Measurements from ENCODE around the gene DNER.

DNER gene

DNA sequence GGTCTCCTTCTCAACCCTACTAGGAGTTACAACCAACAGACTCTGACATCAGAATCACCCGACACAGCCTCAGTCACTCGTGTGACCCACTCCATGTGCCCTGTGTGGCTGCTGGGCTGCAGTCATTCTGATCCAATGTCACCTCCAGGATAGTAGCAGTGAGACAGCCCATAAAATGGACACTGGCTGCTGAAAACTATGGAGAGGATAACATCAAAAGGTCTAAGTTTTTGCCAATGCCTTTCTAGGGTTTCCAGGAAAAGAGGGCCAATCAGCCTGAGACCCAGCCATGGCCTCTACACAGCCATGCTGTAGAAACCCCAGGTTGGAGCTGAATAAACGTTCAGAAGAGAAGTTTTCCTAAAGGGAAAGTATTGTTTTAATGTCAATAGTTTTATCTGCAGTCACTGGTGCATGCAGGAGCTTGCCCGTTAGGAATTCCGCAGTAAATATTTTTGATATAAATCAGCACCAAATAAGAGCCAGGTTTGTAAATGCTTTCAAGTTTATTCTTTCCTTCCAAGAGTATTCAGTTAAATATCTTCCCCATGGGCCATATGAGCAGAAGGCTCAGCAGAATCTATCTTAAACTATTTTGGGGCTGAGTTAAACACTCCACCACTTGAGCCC lies 351.1 kb downstream of the DNER start:
- Histone ChIP-seq H3K4me3 (ENCODE audit: insufficient read length, low read depth) (no peak overlapping the region), H3K27me3 (ENCODE audit: insufficient read depth, insufficient read length) (no peaks in the 10 kb centered on the region), H3K36me3 (ENCODE audit: insufficient read depth, insufficient read length, low read length) (no peaks in the 10 kb centered on the region), H3K9me3 (ENCODE audit: insufficient read depth, low read length) (0 out of 2 replicates have a peak, but pooled peaks cover 5% of the 10 kb centered on the region), H3K9ac (ENCODE audit: insufficient read length, low read depth) (no peak overlapping the region), H3K4me1 (ENCODE audit: insufficient read depth, insufficient read length) (no peaks in the 10 kb centered on the region)
- TF ChIP-seq YY1 (IDR thresholded peaks at IDR 0.05; ENCODE audit: insufficient read depth, insufficient read length) (no peak), ZNF274 (IDR thresholded peaks at IDR 0.05; ENCODE audit: low read depth, low read length) (no peak), SUZ12 (IDR thresholded peaks at IDR 0.05; ENCODE audit: extremely low read depth, insufficient read depth, insufficient read length) (no peak)
- no peak for DNase-seq (ENCODE audit: low read depth, low spot score)

DNA sequence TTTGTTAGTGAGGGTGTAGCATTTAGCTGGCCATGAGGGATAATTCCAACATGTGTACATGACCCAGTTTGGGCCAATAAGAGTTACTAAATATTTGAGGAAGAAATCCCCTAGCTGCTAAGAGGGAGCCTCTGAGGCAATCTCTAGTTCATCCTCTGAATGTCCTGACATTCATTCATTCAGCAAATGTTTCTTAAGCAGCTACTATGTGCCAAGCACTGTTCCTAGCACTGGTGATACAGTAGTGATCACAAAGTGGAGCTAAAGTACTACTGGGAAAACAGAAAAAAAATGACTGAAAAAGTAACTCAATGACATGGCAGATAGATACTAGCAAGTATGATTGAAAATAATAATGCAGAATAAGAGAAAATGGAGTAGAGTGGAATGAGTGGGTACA lies 363.5 kb downstream of the DNER start:
- no peaks in the 10 kb centered on the region for H3K36me3 ChIP-seq (ENCODE audit: insufficient read depth, insufficient read length, low read length)
- no peak overlapping the region for H3K9ac ChIP-seq (ENCODE audit: insufficient read length, low read depth)
- H3K9me3 ChIP-seq (ENCODE audit: insufficient read depth, low read length): no peaks in the 10 kb centered on the region
- no peak for TF ChIP-seq ZNF274 (IDR thresholded peaks at IDR 0.05; ENCODE audit: low read depth, low read length)
- TF ChIP-seq SUZ12 (IDR thresholded peaks at IDR 0.05; ENCODE audit: extremely low read depth, insufficient read depth, insufficient read length): no peak
- TF ChIP-seq YY1 (IDR thresholded peaks at IDR 0.05; ENCODE audit: insufficient read depth, insufficient read length): no peak
- no peaks in the 10 kb centered on the region for H3K4me1 ChIP-seq (ENCODE audit: insufficient read depth, insufficient read length)
- no peak for DNase-seq (ENCODE audit: low read depth, low spot score)
- H3K27me3 ChIP-seq (ENCODE audit: insufficient read depth, insufficient read length): no peaks in the 10 kb centered on the region
- no peak overlapping the region for H3K4me3 ChIP-seq (ENCODE audit: insufficient read length, low read depth)

DNA sequence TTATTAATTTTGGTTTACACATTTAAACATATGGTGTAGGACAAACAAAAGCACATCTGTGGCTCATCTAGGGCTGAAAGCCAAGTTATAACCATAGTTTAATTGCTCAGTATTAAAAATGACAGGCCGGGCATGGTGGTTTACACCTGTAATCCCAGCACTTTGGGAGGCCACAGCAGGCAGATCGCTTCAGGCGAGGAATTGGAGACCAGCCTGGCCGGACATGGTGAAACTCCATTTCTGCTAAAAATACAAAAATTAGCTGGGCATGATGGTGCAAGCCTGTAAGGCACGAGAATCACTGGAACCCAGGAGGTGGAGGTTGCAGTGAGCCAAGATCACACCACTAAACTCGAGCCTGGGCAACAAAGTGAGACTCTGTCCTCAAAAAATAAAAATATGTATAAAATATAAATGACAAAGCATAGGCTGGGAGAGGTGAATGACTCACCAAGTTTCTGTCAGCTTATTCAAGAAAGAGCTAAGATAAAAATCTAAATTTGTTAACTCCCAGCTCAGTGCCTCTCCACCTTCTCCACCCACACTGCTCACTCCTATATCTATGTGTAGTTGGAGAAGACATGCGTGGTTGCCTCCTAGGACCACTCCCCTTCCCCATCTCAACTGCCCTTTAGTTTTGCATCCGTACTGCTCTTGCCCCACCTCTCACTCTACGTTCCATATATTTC lies 364.1 kb downstream of the DNER start:
- no peak for TF ChIP-seq ZNF274 (IDR thresholded peaks at IDR 0.05; ENCODE audit: low read depth, low read length)
- TF ChIP-seq YY1 (IDR thresholded peaks at IDR 0.05; ENCODE audit: insufficient read depth, insufficient read length): no peak
- no peak for TF ChIP-seq SUZ12 (IDR thresholded peaks at IDR 0.05; ENCODE audit: extremely low read depth, insufficient read depth, insufficient read length)
- no peak for DNase-seq (ENCODE audit: low read depth, low spot score)
- no peaks in the 10 kb centered on the region for H3K36me3 ChIP-seq (ENCODE audit: insufficient read depth, insufficient read length, low read length)
- no peaks in the 10 kb centered on the region for H3K27me3 ChIP-seq (ENCODE audit: insufficient read depth, insufficient read length)
- no peaks in the 10 kb centered on the region for H3K4me1 ChIP-seq (ENCODE audit: insufficient read depth, insufficient read length)
- no peak overlapping the region for H3K4me3 ChIP-seq (ENCODE audit: insufficient read length, low read depth)
- H3K9me3 ChIP-seq (ENCODE audit: insufficient read depth, low read length): no peaks in the 10 kb centered on the region
- no peak overlapping the region for H3K9ac ChIP-seq (ENCODE audit: insufficient read length, low read depth)

DNA sequence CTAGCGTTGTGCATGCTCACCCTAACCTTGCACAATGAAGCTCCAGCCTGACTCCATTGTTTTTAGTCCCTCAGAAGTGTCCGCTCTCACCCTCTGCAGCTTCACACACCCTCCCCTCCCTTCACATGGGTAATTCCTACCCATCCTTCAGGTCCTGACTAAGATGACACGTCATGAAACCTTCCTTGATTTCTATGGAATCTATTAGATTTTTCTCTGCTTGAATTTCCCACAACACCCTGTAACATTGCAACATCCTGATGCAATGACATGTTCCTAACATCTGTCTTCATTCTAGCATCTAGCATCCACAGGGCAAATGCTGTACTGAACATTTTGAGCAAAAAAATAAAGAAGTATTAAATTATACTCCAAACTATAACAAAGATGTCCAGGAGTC lies 366.2 kb downstream of the DNER start:
- TF ChIP-seq ZNF274 (IDR thresholded peaks at IDR 0.05; ENCODE audit: low read depth, low read length) (no peak), SUZ12 (IDR thresholded peaks at IDR 0.05; ENCODE audit: extremely low read depth, insufficient read depth, insufficient read length) (no peak)
- DNase-seq (ENCODE audit: low read depth, low spot score): no peak
- no peaks in the 10 kb centered on the region for H3K4me1 ChIP-seq (ENCODE audit: insufficient read depth, insufficient read length)
- no peak overlapping the region for H3K9ac ChIP-seq (ENCODE audit: insufficient read length, low read depth)
- no peaks in the 10 kb centered on the region for H3K9me3 ChIP-seq (ENCODE audit: insufficient read depth, low read length)
- H3K4me3 ChIP-seq (ENCODE audit: insufficient read length, low read depth): no peak overlapping the region
- H3K36me3 ChIP-seq (ENCODE audit: insufficient read depth, insufficient read length, low read length): no peaks in the 10 kb centered on the region
- H3K27me3 ChIP-seq (ENCODE audit: insufficient read depth, insufficient read length): no peaks in the 10 kb centered on the region

DNA sequence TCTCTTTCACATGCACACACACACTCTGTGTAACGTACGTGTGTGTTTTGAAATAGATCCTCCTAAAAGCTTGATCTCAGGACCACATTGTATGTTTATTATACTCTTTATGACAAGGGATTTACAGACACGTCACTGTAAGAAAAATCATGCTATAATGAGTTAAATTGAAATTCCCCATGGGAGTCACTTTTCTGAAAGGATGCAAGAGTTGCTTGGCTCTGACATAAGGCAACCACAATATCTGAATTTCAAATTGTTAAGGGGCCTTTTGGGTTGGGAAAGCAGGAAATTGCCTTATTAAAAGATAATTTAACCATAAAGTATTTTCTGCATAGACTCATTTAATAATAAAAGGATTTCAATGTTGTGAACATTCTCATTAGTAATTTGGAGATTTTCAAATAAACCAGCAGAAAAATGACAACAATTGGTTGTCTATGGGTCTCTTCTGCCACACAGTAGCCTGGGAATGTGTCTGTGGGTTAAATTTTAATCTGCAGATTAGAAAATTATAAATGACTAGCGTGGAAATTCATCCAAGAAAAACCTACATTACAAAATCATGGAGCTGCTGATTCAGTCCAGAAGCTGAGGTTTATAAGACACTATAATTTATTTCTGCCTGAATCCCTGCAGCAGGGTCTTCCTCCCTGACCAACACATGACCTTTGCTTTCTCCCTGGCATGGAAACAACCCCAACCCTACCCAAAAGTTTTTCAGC lies 367.4 kb downstream of the DNER start:
- no peaks in the 10 kb centered on the region for H3K4me1 ChIP-seq (ENCODE audit: insufficient read depth, insufficient read length)
- no peaks in the 10 kb centered on the region for H3K27me3 ChIP-seq (ENCODE audit: insufficient read depth, insufficient read length)
- H3K36me3 ChIP-seq (ENCODE audit: insufficient read depth, insufficient read length, low read length): no peaks in the 10 kb centered on the region
- TF ChIP-seq SUZ12 (IDR thresholded peaks at IDR 0.05; ENCODE audit: extremely low read depth, insufficient read depth, insufficient read length) (no peak), ZNF274 (IDR thresholded peaks at IDR 0.05; ENCODE audit: low read depth, low read length) (no peak), YY1 (IDR thresholded peaks at IDR 0.05; ENCODE audit: insufficient read depth, insufficient read length) (no peak)
- H3K9me3 ChIP-seq (ENCODE audit: insufficient read depth, low read length): no peaks in the 10 kb centered on the region
- DNase-seq (ENCODE audit: low read depth, low spot score): no peak
- no peak overlapping the region for H3K9ac ChIP-seq (ENCODE audit: insufficient read length, low read depth)
- H3K4me3 ChIP-seq (ENCODE audit: insufficient read length, low read depth): no peak overlapping the region

DNA sequence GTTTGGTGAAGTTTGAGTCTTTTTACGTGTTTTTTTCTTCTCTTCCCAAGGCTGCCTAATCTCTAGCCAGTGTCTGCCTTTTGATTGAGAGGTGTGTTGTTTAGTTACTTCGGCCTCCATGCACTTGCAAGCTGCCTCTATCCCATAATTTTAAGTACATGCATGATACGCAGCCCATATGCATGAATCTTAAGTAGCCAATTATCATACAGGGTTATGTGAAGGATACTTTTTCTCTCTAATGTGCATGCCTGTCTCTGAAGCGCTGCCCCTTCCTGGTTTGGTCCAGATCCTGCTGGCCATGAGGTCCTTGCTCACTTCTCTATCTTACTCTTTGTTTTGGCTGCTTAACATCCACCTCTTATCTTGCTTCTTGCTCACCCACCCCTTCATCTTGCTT lies 369.4 kb downstream of the DNER start:
- Histone ChIP-seq H3K9me3 (ENCODE audit: insufficient read depth, low read length) (no peaks in the 10 kb centered on the region), H3K27me3 (ENCODE audit: insufficient read depth, insufficient read length) (no peaks in the 10 kb centered on the region), H3K9ac (ENCODE audit: insufficient read length, low read depth) (no peak overlapping the region), H3K4me1 (ENCODE audit: insufficient read depth, insufficient read length) (no peaks in the 10 kb centered on the region), H3K36me3 (ENCODE audit: insufficient read depth, insufficient read length, low read length) (no peaks in the 10 kb centered on the region), H3K4me3 (ENCODE audit: insufficient read length, low read depth) (no peak overlapping the region)
- DNase-seq (ENCODE audit: low read depth, low spot score): no peak
- TF ChIP-seq SUZ12 (IDR thresholded peaks at IDR 0.05; ENCODE audit: extremely low read depth, insufficient read depth, insufficient read length): no peak
- TF ChIP-seq YY1 (IDR thresholded peaks at IDR 0.05; ENCODE audit: insufficient read depth, insufficient read length): no peak
- TF ChIP-seq ZNF274 (IDR thresholded peaks at IDR 0.05; ENCODE audit: low read depth, low read length): no peak

DNA sequence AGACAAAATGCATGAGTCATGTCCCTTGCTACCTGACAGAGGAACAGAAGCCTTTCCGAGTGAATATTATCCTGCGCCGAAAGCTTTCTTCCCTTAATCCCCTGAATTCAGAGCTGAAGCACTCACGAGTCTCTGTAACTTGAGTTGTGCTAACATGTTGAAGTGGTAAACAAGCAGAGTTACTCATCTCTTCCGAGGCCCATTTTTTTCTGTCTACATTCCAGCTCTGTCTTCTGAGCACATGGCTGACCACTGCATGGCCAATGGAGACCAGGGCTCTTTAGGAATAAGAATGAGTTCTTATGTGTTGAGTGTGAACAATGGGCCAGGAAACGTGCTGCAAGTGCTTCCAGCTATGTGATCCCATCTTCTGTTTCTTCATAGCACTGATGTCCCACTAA lies 370.2 kb downstream of the DNER start:
- TF ChIP-seq YY1 (IDR thresholded peaks at IDR 0.05; ENCODE audit: insufficient read depth, insufficient read length): no peak
- H3K27me3 ChIP-seq (ENCODE audit: insufficient read depth, insufficient read length): no peaks in the 10 kb centered on the region
- H3K36me3 ChIP-seq (ENCODE audit: insufficient read depth, insufficient read length, low read length): no peaks in the 10 kb centered on the region
- no peak for DNase-seq (ENCODE audit: low read depth, low spot score)
- H3K4me1 ChIP-seq (ENCODE audit: insufficient read depth, insufficient read length): no peaks in the 10 kb centered on the region
- no peak overlapping the region for H3K9ac ChIP-seq (ENCODE audit: insufficient read length, low read depth)
- H3K9me3 ChIP-seq (ENCODE audit: insufficient read depth, low read length): no peaks in the 10 kb centered on the region
- no peak overlapping the region for H3K4me3 ChIP-seq (ENCODE audit: insufficient read length, low read depth)
